Measurements from ENCODE around the gene GPSM1. TPM values are rescaled to one million over a fixed set of nuclear protein-coding genes. Genes with fewer than 3 reads are reported as not detected.
A peak's percentile ranks its signal among the peaks of the same experiment; 100 is the strongest.

Gene GPSM1, protein sequence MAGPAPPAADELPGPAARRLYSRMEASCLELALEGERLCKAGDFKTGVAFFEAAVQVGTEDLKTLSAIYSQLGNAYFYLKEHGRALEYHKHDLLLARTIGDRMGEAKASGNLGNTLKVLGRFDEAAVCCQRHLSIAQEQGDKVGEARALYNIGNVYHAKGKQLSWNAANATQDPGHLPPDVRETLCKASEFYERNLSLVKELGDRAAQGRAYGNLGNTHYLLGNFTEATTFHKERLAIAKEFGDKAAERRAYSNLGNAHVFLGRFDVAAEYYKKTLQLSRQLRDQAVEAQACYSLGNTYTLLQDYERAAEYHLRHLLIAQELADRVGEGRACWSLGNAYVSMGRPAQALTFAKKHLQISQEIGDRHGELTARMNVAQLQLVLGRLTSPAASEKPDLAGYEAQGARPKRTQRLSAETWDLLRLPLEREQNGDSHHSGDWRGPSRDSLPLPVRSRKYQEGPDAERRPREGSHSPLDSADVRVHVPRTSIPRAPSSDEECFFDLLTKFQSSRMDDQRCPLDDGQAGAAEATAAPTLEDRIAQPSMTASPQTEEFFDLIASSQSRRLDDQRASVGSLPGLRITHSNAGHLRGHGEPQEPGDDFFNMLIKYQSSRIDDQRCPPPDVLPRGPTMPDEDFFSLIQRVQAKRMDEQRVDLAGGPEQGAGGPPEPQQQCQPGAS
- 10 to 100 TPM; 35.9 to 84.2 (median 56.6) TPM for polyA plus RNA-seq (ENCODE audit: insufficient read depth in 1 of 5, insufficient read length in 5 of 5, low replicate concordance in 1 of 5)
- long read RNA-seq, donor 1, transcript GPSM1-205 (14 exons, 3,633 nt), result major isoform, 6 of 22 reads
- long read RNA-seq, donor 1, partial matches to known transcripts, result 12 of 22 reads
- long read RNA-seq, donor 1, other reads (novel, unspliced or antisense), result 0 of 22 reads
- long read RNA-seq, donor 2, partial matches to known transcripts, result 0 of 4 reads
- long read RNA-seq, donor 2, other reads (novel, unspliced or antisense), result 0 of 4 reads
- long read RNA-seq, donor 3, transcript GPSM1-201 (3 exons, 2,114 nt), result major isoform, 5 of 41 reads
- long read RNA-seq, donor 3, partial matches to known transcripts, result 35 of 41 reads
- long read RNA-seq, donor 3, other reads (novel, unspliced or antisense), result 0 of 41 reads
- long read RNA-seq, donor 4, partial matches to known transcripts, result 6 of 14 reads
- long read RNA-seq, donor 4, other reads (novel, unspliced or antisense), result 0 of 14 reads
- long read RNA-seq, donor 5, transcript GPSM1-205 (14 exons, 3,633 nt), result major isoform, 5 of 13 reads
- long read RNA-seq, donor 5, partial matches to known transcripts, result 5 of 13 reads
- long read RNA-seq, donor 5, other reads (novel, unspliced or antisense), result 0 of 13 reads
- long read RNA-seq, donor 6, partial matches to known transcripts, result 0 of 6 reads
- long read RNA-seq, donor 6, other reads (novel, unspliced or antisense), result 0 of 6 reads
- long read RNA-seq, donor 7, transcript GPSM1-205 (14 exons, 3,633 nt), result major isoform, 5 of 28 reads
- long read RNA-seq, donor 7, partial matches to known transcripts, result 20 of 28 reads
- long read RNA-seq, donor 7, other reads (novel, unspliced or antisense), result 0 of 28 reads
- long read RNA-seq, donor 8, partial matches to known transcripts, result 0 of 6 reads
- long read RNA-seq, donor 8, other reads (novel, unspliced or antisense), result 0 of 6 reads

DNA sequence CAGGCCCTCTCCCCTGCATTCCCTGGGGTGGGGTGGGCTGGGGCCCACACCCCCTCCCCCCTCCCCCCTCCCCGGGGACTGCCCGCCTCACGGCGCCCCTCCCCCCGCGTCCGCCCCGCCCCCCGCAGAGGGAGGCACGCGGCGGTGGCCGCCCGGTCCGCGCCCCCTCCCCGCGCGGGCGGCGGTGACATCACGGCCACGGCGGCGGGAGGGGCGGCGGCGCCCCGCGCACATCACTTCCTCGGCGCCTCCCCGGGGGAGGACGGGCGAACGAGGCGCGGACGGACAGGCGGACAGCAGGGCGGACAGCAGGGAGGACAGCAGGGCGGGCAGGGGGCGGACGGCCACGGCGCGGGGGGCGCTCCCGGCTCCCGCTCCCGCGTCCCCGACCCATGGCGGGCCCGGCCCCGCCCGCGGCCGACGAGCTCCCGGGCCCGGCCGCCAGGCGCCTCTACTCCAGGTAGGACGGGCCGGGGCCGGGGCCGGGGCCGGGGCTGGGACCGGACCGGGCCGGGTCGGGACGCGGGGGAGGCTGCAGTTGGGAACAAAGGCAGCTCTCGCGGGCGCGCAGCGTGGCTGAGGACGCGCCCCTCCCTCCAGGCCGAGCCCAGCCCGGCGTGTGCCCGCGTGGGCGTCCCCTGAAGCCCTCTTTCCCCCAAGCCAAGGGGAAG, at the start of gene GPSM1:
GPSM1 (plus strand) TSS at position 236 of the 671 bp plus-strand sequence; CDS start at position 393, 157 bp downstream.
- DNase-seq, result peak; percentile 68 to 69

DNA sequence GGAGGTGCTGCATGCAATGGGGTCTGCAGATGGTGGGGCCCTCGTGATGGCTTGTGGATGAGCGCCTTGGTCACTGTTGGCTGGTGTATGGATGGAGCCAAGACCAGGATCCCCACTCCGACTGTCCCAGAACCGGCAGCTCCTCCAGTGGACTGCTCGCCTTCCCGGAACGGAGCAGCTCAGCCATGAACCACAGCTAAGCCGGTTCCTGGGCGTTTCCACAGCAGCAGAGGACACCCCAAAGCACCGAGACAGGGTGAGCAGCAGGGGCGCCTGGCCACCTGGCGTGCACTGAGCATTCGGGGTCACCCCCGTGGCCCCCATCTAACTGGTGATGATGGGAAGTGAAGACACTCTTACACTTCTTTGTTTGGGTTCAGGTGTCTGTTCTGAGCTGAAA, 49.6 kb upstream of the GPSM1 start:
- DNase-seq, result no peak

DNA sequence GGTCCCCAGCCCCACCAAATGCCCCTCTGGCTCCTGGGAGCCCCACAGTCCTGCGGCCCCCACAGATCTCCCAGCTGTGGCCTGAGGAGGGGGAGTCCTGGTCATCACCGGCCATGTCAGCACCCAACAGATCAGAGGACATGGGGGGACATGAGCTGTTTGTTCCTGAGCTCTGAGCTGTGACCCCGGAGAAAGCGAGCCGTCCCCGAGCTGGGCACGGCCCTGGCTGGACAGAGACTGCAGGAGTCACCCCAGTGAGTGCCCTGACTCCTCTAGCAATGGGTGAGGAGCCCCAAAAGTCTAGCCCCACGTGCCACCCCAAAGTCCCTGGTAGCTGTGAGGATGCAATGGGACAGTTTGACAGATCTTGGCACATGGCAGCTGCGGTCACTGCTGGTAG, 49.1 kb upstream of the GPSM1 start:
- no peak for DNase-seq

DNA sequence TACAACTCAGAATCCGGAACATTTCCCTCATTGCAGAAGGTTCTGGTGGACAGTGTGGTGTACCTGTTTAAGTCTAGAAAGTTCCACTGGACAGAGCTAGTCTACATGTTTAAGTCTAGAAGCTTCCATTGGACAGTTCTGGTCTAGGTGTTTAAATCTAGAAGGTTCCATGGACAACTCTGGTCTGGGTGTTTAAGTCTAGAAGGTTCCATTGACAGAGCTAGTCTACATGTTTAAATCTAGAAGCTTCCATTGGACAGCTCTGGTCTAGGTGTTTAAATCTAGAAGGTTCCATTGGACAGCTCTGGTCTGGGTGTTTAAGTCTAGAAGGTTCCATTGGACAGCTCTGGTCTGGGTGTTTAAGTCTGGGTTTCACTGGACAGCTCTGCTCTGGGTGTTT, 48.4 kb upstream of the GPSM1 start:
- DNase-seq, result no peak

DNA sequence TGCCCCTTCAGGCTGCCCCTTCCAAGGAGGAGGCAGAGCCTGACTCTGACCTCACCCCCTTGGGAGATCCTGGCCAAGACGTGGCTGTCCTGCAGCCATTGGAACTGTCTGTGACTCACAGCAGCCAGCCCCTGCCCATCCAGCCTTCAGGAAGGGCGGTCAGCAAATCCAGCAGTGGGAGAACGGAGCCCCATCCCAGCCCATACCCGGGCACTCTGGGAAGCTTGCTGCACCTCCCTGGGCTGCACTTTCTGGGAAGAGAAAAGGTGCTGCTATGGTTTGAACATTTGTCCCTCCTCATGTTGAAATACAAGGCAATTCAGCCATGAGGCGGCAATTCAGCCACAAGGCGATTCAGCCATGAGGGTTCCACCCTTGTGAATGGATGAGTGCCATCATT, 47.9 kb upstream of the GPSM1 start:
- DNase-seq, result no peak

DNA sequence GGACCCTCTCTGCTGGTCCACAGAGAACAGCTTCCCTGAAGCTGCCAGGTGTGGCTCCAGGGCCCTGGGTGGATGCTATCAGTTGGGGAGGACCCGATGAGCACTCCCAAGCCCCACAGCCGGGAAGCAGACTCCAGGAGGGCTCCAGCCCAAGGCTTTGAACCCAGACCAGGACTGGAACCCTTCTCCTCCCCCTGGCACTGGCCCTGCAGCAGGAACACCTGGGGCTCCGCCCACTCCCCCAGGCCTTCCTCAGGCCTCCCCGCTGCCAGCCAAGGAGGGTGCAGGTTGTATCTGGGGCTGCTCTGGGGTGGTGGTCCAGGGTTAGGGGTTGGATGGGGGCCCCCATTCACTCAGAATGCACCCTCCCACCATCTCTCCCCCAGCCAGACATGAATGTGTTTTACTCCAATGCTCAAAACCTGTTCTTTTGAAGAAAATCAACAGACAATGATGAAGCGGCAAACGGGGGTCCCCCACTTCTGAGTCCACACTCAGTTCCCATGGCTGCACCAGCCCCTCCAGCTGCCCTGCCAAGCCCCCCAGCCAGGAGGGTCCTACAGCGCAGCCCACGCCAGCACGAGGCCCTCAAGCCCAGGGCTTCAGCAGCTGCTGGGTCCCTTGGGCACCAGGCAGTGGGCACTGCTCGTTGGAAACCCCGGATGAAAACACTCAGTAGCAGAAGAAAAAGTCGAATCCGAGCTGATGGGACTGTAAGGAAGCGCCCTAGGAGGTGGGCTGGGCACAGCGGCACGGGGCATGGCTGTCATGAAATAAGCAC, 46.6 kb upstream of the GPSM1 start:
- DNase-seq, result no peak

DNA sequence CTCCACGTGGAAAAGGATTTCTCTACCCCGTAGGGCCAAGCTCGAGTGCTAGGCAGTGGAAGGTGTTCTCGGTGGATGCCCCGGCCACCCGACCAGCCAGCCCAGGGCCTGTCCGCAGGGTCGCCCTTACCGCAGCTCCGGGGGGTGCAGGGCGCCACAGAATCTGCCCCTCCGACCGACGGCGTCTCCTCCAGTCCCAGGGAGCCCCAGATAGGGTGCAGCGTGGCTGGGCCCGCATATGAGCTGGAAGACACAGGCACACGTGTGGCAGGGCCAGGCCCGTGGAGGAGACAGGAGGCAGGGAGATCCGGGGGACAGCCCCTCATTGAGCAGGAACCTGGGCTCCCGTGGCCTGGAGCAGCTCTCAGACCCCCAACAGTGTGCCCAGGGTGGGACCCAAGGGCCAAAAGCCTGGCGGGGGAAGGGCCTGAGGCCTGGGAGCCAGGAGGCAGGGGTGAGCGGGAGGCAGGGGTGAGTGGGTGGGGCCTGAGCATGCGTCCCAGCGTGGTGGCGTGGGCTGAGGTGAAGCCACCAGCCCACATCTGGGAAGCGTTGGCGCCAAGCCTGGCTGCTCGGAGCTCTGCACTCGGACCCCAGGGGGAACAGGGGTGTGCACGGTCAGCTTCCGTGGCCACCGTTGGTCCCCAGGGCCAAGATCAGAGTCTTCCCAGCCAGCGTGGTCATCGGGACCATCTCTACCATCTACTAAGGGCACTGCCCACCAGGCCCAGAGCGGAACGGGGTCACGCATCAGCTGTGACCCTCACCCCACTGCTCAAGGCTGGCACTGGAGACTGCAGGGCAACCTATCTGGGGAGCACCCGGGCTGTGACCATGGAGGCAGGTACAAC, 45.7 kb upstream of the GPSM1 start:
- DNase-seq, result no peak

DNA sequence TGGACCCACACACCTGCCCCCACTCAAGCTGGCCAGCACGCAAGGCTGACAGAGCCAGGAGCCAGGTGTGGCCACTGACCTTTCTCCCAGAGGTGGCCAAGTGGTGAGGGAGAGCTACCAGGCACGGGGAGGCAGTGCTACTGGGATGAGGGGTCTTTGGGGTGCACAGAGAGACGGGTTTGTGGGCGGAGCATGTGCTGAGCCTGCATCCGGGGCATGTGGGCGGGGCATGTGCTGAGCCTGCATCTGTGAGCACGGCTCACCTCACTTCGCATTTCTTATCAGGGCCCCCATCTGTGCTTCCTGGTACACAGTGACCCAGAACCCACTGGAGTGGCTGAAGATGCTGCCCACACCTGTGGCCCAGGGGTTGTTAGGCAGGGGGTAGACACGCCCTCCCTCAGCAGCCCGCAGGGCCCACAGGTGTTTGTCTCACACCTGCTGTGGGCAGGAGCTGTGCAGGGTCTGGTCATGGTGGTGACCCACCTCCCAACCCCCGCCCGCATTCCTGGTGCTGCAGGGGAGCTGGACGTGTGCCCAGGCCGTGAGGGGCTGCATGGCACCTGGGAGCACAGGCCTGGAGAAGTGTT, 45.0 kb upstream of the GPSM1 start:
- DNase-seq, result no peak

DNA sequence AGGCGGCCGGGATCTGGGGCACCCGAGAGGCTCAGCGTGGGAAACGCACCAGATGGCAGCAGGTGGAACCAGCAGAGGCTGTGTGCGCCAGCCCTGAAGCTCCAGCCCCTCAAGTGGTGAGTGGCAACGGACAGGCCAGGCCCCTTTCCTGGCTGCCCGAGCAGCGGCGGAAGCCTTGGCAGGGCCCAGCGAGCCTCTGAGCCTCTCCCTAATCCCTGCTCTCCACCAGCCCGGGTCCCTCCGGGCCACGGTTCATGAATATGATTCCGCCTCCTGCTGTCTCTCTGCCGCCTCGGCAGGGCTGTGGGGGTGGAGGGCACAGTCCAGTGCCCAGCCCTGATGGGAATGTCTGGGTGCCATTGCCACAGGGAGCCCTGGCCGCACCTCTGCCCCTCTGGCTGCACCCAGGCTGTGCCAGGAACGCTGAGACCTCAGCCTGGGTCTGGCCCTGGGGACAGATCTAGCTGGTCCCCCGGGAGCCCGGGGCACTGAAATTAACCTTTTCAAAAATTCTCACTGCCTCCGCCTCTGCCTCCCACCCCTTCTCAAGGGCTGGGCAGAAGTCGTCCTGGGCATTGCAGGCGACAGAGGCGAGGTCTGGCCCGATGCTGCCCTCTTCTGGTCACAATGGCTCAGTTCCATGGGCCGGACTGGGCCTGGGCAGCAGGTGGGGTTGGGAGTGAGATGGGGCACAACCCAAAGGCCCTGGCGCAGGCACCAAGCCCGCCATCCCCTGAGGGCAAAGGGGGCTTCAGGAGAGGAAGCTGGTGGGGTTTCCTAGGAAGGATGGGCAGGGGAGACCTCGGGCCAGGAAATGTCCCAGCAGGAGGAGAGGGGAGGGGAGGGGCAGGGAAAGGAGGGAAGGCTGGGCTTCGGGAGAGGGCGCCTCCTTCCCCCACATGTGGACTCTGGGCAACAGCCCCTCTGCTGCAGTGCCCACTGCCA, 43.8 kb upstream of the GPSM1 start:
- peak; percentile 45 to 60 for DNase-seq

DNA sequence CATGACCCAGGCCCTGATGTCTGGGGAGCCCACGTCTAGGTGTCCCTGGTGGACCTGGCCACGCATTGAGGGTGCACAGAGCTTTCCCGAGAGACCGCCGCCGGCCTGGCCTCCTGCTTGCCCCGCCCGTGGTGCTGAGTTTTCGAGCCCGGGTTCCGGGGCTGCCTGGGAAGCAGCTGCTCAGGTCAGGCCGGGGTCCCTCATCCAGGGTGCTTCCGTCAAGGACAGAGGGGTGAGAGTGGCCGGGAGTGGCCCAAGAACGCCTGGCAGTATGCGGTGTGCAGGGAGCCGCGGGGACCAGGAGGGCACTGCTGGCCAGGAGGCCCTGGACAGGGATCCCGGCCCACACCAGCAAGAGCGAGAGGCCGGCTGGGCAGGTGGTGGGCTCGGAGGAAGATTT, 43.0 kb upstream of the GPSM1 start:
- no peak for DNase-seq

DNA sequence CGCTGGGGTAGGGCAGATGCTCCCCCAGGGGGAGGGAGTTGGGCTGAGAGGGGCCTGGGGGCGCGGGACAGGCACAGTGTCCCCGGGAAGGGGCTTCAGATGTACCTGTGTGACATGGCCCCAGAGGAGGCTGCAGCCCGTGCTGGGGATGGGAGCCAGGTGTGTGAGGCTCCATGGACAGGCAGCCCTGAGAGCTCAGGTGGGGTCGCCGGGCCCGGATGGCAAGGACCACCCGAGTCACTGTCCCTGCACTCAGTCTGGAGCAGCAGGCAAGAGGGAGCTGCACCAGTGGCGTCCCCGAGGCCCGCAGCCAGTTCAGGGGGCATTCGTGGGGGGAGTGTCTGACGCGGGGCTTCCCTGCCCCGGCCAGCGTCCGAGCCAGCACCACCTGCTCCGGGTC, 42.4 kb upstream of the GPSM1 start:
- no peak for DNase-seq

DNA sequence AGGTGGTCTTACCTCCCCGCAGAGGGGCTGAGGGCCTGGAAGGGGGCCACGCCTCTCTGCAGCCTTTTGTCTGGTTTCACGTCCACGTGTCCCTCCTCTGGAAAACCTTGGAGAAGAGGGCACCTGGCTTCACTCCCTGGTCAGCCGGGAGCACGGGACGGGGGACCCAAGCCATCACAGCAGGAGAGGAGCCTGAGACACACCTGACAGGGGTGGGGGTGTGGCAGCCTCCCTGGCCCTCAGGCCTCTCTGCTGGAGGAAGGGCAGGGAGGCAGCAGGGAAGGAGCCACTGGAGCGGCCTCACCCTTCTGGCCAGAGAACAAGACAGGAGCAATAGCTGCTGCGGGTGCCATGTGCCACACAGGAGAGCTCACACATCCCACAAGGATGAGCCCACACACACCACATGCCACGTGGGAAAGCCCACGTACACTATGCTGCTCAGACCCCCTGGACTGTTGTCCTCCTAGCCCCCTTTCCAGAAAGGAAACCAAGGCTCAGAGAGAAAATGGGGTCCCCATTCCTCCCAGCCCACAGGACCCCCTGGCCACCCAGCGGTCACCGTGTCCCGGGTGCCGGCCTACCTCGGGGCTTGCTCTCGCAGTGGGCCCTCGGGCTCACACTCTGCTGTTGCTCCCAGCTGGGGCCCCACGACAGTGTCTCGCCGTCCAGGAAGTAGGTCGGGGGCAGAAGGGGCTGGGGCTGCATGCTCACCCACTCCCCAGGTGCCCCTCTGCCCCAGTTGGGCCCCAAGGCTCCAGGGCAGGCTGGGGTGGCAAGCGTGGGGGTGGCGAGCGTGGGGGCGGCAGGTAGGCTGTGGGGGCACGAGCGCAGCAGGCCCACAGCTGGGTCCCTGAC, 41.6 kb upstream of the GPSM1 start:
- DNase-seq, result no peak

DNA sequence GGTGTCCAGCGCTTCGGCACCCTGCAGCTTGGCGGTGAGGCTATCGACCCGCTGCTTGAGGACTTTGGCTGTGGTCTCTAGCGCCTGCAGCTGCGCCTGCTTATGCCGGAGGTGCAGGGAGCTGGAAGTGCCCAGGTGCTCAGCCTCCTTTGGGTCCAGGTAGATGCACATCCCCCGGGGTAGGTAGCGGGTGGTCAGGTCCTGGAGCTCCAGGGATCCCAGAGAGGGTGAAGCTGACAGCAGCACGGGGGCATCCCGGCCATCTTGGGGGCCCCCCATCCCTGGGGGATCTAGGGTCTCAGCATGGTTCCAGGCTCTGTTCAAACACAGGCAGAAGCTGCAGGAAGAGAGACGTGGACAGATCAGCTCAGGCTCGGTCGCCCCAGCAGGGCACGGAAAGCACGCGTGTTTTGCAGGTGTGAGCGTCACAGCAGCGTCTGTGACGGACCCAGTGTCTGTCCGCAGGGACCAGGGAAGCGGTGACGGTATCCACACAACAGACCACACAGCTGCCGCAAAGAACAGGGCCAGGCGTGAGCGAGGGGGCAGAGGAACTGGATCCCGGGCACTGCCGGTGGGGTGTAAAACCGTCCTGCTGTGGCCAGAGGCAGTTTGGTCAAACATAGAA, 40.9 kb upstream of the GPSM1 start:
- DNase-seq, result no peak

DNA sequence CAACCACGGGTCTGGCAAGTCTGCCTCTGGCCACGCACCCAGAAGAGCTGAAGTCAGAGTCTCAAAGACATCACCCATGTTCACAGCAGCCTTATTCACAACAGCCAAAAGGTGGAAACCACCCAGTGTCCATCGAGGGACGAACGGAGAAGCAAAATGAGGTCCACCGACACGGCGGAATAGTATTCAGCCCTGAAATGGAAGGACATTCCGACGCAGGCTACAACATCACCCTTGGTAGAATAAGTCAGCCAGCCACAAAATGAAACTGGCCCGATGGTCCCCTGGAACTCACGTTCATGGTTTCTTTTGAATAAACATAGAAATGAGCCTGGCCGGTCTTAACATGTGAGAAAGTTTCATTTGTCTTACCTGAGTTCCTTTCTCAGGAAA, 40.4 kb upstream of the GPSM1 start:
- DNase-seq, result no peak

DNA sequence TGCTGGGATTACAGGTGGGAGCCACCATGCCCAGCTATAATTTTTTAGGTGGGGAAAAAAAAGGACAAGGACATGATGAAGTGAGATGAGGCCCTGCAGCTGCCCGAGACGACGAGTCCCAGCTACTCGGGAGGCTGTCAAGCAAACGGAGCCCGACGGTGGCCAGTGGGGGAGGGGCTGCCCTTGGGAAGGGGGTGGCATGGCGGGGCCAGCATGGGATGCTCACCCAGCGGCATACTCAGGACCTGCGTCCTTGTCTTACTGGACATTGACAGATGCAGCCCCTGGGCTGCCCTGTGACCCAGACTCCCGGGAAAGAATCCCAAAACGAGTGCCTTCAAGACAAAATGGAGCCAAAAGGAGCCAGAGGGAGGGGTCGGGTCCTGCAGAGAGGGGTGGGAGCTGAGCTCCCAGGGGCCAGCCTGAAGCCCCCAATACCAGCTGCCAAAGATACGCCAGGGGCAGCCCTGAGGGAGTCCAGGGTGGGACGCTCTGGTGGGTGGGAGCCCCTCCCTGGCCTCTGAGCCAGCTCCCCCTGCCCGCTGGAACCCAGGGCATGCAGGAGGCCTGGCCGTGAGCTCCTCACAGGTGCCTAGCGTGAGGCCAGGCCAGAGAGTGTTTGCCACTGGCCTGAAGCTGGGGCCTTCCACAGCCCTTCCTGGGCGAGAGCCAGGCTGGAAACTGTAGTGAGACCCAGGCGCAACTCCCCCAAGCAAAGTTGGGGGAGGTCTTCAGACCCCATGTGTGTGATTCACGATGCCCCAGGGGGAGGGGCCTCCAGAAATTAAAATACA, 39.2 kb upstream of the GPSM1 start:
- no peak for DNase-seq
